RWPE2 (cell line): ENCODE results near the gene IGF2R.

ENCODE experiments used
- ATAC-seq: fragments of 200-7000 bp; cut with Tn5 transposase; 3 replicates; pipeline ENCODE4 v1.9.1; 2021; ENCODE audit warnings: low read depth
- DNase-seq: peaks from one replicate; pipeline ENCODE4 v3.0.0-alpha.2; 2020; ENCODE audit warnings: low spot score
- H3K27ac ChIP-seq: fragments of 450-650 bp; 2 replicates; pipeline ENCODE4 v1.5.1; 2017; ENCODE audit warnings: mild to moderate bottlenecking; ENCODE audit not compliant: poor library complexity, severe bottlenecking
- H3K27me3 ChIP-seq: fragments of 250-450 bp; sonication (Bioruptor Pico); 2 replicates; pipeline ENCODE4 v1.5.1; 2021; ENCODE audit warnings: mild to moderate bottlenecking, moderate library complexity; ENCODE audit not compliant: insufficient read depth, poor library complexity, severe bottlenecking
- H3K36me3 ChIP-seq: fragments of 250-450 bp; sonication (Bioruptor Pico); 2 replicates; pipeline ENCODE4 v1.5.1; 2020; ENCODE audit warnings: low read depth, mild to moderate bottlenecking, moderate library complexity
- H3K4me1 ChIP-seq: fragments of 250-450 bp; sonication (Bioruptor Pico); 2 replicates; pipeline ENCODE4 v1.5.1; 2021; ENCODE audit warnings: mild to moderate bottlenecking, moderate library complexity; ENCODE audit not compliant: insufficient read depth, poor library complexity, severe bottlenecking
- H3K4me3 ChIP-seq: fragments of 250-450 bp; sonication (Bioruptor Pico); 2 replicates; pipeline ENCODE4 v1.5.1; 2021; ENCODE audit warnings: mild to moderate bottlenecking, moderate library complexity; ENCODE audit not compliant: severe bottlenecking
- H3K9me3 ChIP-seq: fragments of 250-450 bp; sonication (Bioruptor Pico); 2 replicates; pipeline ENCODE4 v1.5.1; 2021; ENCODE audit warnings: mild to moderate bottlenecking, moderate library complexity; ENCODE audit not compliant: severe bottlenecking
- CTCF ChIP-seq: fragments of 450-650 bp; IDR thresholded peaks from one replicate; pipeline ENCODE4 v1.5.1; 2017; ENCODE audit warnings: mild to moderate bottlenecking, moderate library complexity; ENCODE audit not compliant: poor library complexity, severe bottlenecking

IGF2R gene

GRCh38 chr6:160134779-160135547, 166.1 kb downstream of the IGF2R start:
- Histone ChIP-seq H3K4me1 (peaks cover 15% of the 10 kb centered on the region), H3K9me3 (no peaks in the 10 kb centered on the region), H3K36me3 (no peaks in the 10 kb centered on the region), H3K27ac (no peak overlapping the region), H3K4me3 (no peak overlapping the region), H3K27me3 (no peaks in the 10 kb centered on the region)
- TF ChIP-seq CTCF: no peak
- ATAC-seq (no peak), DNase-seq (no peak)

GRCh38 chr6:160135907-160136655, 167.2 kb downstream of the IGF2R start:
- H3K27me3 ChIP-seq: no peaks in the 10 kb centered on the region
- H3K9me3 ChIP-seq: no peaks in the 10 kb centered on the region
- H3K27ac ChIP-seq: no peak overlapping the region
- ATAC-seq (no peak), DNase-seq (no peak)
- no peak for TF ChIP-seq CTCF
- H3K4me1 ChIP-seq: peaks cover 20% of the 10 kb centered on the region
- no peak overlapping the region for H3K4me3 ChIP-seq
- H3K36me3 ChIP-seq: no peaks in the 10 kb centered on the region

GRCh38 chr6:160137130-160137988, 168.5 kb downstream of the IGF2R start:
- Histone ChIP-seq H3K4me3 (no peak overlapping the region), H3K9me3 (no peaks in the 10 kb centered on the region), H3K4me1 (peaks cover 23% of the 10 kb centered on the region), H3K27ac (no peak overlapping the region), H3K36me3 (no peaks in the 10 kb centered on the region), H3K27me3 (no peaks in the 10 kb centered on the region)
- DNase-seq (no peak), ATAC-seq (no peak)
- no peak for TF ChIP-seq CTCF

GRCh38 chr6:160137989-160138835, 169.3 kb downstream of the IGF2R start:
- Histone ChIP-seq H3K27ac (peak overlapping the region; percentile 74), H3K4me1 (peaks cover 23% of the 10 kb centered on the region), H3K4me3 (no peak overlapping the region), H3K36me3 (no peaks in the 10 kb centered on the region), H3K9me3 (no peaks in the 10 kb centered on the region), H3K27me3 (no peaks in the 10 kb centered on the region)
- no peak for DNase-seq
- TF ChIP-seq CTCF: peak; percentile 92
- ATAC-seq: no peak
